ENCODE measurements around the gene SDHAF3.

SDHAF3 gene

GRCh38 chr7:97224316-97224715, 106.8 kb downstream of the SDHAF3 start:
- no peak for DNase-seq

DNA sequence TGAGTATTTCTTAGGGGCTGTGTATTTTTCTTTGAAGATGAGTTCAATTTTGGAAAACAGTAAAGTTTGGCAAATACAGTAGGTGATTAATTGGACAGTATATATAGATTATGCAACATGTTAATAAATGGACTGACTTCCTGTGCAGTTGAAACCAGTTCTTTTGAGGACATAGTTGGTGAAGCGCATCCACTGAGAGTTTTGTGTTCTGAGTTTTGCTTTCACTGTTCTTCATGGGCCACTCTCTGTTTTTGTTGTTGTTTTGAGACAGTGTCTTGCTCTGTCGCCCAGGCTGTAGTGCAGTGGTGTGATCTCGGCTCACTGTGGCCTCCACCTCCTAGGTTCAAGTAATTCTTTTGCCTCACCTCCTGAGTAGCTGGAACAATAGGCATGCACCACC, 109.0 kb downstream of the SDHAF3 start:
- DNase-seq: no peak
